Adrenal gland (tissue), 12 donors: ENCODE measurements around the gene SH3RF2. TPM values are rescaled to one million over a fixed set of nuclear protein-coding genes. Genes with fewer than 3 reads are reported as not detected.

ENCODE experiments used
- DNase-seq, 7 donors: peaks; one replicate each; pipeline ENCODE4 v3.0.0-alpha.2; 2019 to 2020
- H3K27ac ChIP-seq, 5 donors: fragments of 200-600 bp; sonication (generic) in 4 of 5; 1 replicate in 3 of 5; 2 replicates in 2 of 5; pipeline versions ENCODE4 v1.5.1 to v1.8.0; 2016 to 2020; ENCODE audit warnings: mild to moderate bottlenecking in 1 of 5
- H3K27me3 ChIP-seq: fragments of 200-600 bp; 2 replicates; pipeline ENCODE4 v1.8.0; 2021
- H3K36me3 ChIP-seq, 2 donors: fragments of 200-600 bp; replicated peaks in 1 of 2; 1 replicate in 1 of 2; 2 replicates in 1 of 2; pipeline versions ENCODE4 v1.5.1 to v1.8.0; 2018 to 2022
- H3K4me1 ChIP-seq, 2 donors: fragments of 200-600 bp; replicated peaks in 1 of 2; 1 replicate in 1 of 2; 2 replicates in 1 of 2; pipeline versions ENCODE4 v1.5.1 to v1.8.0; 2018 to 2021
- H3K4me3 ChIP-seq, 4 donors: fragments of 200-600 bp; sonication (generic) in 3 of 4; one replicate each; pipeline ENCODE4 v1.5.1; 2016 to 2018
- H3K9me3 ChIP-seq, 3 donors: fragments of 200-600 bp; sonication (generic) in 1 of 3; replicated peaks in 1 of 3; 1 replicate in 2 of 3; 2 replicates in 1 of 3; pipeline versions ENCODE4 v1.5.1 to v1.8.0; 2016 to 2021
- POLR2A ChIP-seq, 2 donors: fragments of 450-650 bp; IDR thresholded peaks; one replicate each; pipeline ENCODE4 v1.6.1; 2017; ENCODE audit warnings: antibody characterized with exemption in 2 of 2, mild to moderate bottlenecking in 2 of 2, moderate library complexity in 1 of 2
- WGBS, 4 donors: extraction: QIAGEN DNeasy Blood & Tissue Kit in 2 of 4; methylation state at CpG; one replicate each; pipeline versions ENCODE4 v1.1.5 to v1.1.7; 2013 to 2017; 5-methylcytosine and 5-hydroxymethylcytosine counted together
- intact Hi-C, 2 donors: fragments of 100-400 bp; cut with DNase I; formaldehyde crosslinking; loops; one replicate each; pipeline versions ENCODE4 v1.14.1 to v1.15.0; 2022 to 2023
- polyA plus RNA-seq, 3 donors: library from polyadenylated mRNA; stranded (reverse); fragments of 200-250 nt in 2 of 3; fragments of 350-450 nt in 1 of 3; fragmentation: Illumina TruSeq in 1 of 3; extraction: RNeasy Lipid Tissue Mini Kit (QIAGEN cat#74804) in 1 of 3; gene quantifications; one replicate each; pipeline ENCODE4 v1.2.3, GENCODE V29; 2013 to 2014
- total RNA-seq, 9 donors: library from RNA; depleted of rRNA in 4 of 9; stranded (reverse); fragments of >200 nt in 4 of 9; fragments of 120-200 nt in 1 of 9; fragmentation: NEBNext Ultra II Directional in 1 of 9; extraction: Animal tissue kit (Norgen Biotek cat#: 25700) in 1 of 9; gene quantifications; one replicate each; pipeline versions ENCODE4 v1.1.0 to v1.2.4, GENCODE V29; 2013 to 2023
- TF ChIP-seq, protein P1 (sequence below), 6 experiments: fragments of 450-650 bp in 4 of 6; fragments of 200-600 bp in 2 of 6; sonication (generic) in 1 of 6; IDR thresholded peaks; 1 replicate in 5 of 6; 2 replicates in 1 of 6; pipeline versions ENCODE4 v1.5.1 to v1.8.0; 2016 to 2021; ENCODE audit warnings: antibody characterized with exemption in 6 of 6, mild to moderate bottlenecking in 2 of 6, moderate library complexity in 1 of 6
- donor health status: healthy with polysubstance abuse.
- donor health status: Bipolar disorder and iron deficiency.
- donor health status: DM: yes; HTN: yes; CAD: no.
- donor health status: DM: no; HTN: no; CAD: no.
- donor health status: DM: no; HTN: no; CAD: no.
- donor health status: DM: yes; HTN: yes; CAD: no.

SH3RF2 gene
- total and polyA plus RNA-seq, 12 donors: 0.60 to 3.8 (median 1.2) TPM

DNA sequence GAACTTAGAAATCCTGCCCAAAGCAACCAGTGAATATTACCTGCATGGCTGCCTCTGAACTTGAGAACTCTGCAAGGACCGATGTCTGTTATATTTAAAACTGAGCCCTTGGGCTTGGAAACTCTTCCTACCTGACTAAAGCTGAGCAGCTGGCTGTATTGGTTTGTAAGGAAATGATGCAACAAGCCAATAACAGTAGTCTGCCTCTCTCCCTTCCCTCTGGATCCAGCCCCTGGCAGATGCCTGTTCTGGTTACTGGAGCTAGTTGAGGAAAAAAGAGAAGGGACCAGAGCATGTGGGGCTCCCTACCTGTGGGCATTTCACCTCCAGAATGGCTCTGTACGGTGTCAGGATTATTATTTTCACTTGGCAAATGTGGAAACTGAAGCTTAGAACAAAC, 34.7 kb downstream of the SH3RF2 start:
- intact Hi-C loops: no loop called here
- no peak for DNase-seq
- H3K9me3 ChIP-seq: no peaks in the 10 kb centered on the region
- 89 to 92% (median 90%) methylated on average over 2 of the region's 2 CpGs for WGBS, 4 donors
- H3K27me3 ChIP-seq: no peaks in the 10 kb centered on the region
- no peaks in the 10 kb centered on the region for H3K36me3 ChIP-seq
- H3K4me3 ChIP-seq: no peak overlapping the region
- no peak overlapping the region for H3K27ac ChIP-seq
- no peaks in the 10 kb centered on the region for H3K4me1 ChIP-seq
- no peak for TF ChIP-seq POLR2A (IDR thresholded peaks at IDR 0.05)
- TF ChIP-seq, protein P1, sequence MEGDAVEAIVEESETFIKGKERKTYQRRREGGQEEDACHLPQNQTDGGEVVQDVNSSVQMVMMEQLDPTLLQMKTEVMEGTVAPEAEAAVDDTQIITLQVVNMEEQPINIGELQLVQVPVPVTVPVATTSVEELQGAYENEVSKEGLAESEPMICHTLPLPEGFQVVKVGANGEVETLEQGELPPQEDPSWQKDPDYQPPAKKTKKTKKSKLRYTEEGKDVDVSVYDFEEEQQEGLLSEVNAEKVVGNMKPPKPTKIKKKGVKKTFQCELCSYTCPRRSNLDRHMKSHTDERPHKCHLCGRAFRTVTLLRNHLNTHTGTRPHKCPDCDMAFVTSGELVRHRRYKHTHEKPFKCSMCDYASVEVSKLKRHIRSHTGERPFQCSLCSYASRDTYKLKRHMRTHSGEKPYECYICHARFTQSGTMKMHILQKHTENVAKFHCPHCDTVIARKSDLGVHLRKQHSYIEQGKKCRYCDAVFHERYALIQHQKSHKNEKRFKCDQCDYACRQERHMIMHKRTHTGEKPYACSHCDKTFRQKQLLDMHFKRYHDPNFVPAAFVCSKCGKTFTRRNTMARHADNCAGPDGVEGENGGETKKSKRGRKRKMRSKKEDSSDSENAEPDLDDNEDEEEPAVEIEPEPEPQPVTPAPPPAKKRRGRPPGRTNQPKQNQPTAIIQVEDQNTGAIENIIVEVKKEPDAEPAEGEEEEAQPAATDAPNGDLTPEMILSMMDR (IDR thresholded peaks at IDR 0.05): no peak

DNA sequence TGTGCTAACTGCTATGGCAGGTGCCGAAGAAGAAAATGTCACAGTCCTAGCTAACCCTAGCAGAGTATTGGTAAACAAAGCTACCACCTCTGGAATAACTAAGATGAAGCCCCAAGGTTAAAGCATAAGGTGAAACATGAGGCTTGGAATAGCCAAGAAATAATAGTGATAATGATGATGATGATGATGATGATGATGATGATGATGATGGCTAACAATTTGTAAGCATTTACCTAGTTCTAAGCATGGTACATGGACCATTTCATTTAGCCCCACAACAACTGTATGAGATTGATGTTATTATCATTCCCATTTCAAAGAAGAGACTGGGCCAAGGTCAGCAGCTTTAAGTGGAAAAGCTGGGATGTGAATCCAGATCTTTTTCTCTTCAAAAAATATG, 35.3 kb downstream of the SH3RF2 start:
- Histone ChIP-seq H3K36me3 (no peaks in the 10 kb centered on the region), H3K27ac (no peak overlapping the region), H3K4me1 (no peaks in the 10 kb centered on the region), H3K4me3 (no peak overlapping the region), H3K27me3 (no peaks in the 10 kb centered on the region), H3K9me3 (no peaks in the 10 kb centered on the region)
- DNase-seq: no peak
- 86 to 100% (median 98%) methylated on average over 1 of the region's 1 CpG for WGBS, 4 donors
- intact Hi-C loops: no loop called here
- TF ChIP-seq, protein P1 (IDR thresholded peaks at IDR 0.05): no peak
- no peak for TF ChIP-seq POLR2A (IDR thresholded peaks at IDR 0.05)

DNA sequence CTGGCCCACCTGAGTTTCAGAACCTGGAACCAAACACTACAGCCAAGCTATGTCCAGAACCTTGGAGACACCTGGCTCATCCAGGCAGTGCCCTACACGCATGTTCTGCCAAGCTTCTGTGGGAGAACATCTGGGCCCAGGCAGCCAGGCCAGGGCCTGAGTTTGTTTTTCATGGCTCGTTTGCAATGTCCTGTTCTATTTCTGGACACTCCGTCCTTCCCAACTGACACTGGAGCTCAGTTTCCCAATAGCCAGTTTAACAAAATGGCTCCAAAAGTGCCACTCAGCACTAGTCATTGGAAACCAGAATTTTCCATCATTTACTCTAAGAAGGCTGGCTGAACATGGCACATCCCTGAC, 38.6 kb downstream of the SH3RF2 start:
- 68 to 84% (median 80%) methylated on average over 3 of the region's 3 CpGs for WGBS, 4 donors
- TF ChIP-seq POLR2A (IDR thresholded peaks at IDR 0.05): no peak
- TF ChIP-seq, protein P1 (IDR thresholded peaks at IDR 0.05): no peak
- Histone ChIP-seq H3K4me3 (no peak overlapping the region), H3K27me3 (no peaks in the 10 kb centered on the region), H3K9me3 (no peaks in the 10 kb centered on the region), H3K27ac (no peak overlapping the region), H3K36me3 (no peaks in the 10 kb centered on the region), H3K4me1 (no peaks in the 10 kb centered on the region)
- intact Hi-C loops: no loop called here
- no peak for DNase-seq

DNA sequence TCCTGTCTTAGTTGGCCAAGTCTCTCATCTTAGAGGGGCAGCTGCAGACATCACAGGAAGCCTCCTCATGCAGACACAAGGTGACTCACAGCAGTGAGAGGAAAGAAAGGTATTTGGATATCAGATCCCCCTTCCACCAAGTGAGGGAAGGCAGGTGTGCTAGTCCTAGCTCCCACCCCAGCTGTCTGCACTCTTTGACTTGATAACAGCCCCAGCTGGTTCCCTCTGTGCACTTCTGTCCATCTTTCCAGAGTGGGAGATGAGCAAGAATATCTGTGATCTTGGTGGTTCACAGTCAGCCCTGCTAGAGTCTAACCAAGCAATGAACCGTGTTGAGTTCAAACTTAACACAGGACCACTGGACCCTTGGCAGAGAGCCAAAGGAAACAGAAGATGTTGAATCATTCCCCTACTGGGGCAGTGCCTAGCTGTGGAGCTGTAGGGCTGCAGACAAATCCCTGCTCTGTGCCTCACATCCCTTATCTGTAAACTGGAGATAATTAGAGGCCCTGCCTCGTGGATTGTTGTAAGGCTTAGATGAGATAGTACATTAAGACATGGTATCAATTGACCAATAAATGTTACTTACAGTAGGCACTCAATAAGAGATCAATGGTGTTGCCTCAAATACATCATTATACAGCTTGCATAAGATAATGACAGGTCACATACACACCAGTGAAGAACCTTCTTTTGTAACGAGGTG, 39.1 kb downstream of the SH3RF2 start:
- Histone ChIP-seq H3K4me1 (no peaks in the 10 kb centered on the region), H3K4me3 (no peak overlapping the region), H3K36me3 (no peaks in the 10 kb centered on the region), H3K27me3 (no peaks in the 10 kb centered on the region), H3K27ac (no peak overlapping the region), H3K9me3 (no peaks in the 10 kb centered on the region)
- no peak for TF ChIP-seq POLR2A (IDR thresholded peaks at IDR 0.05)
- TF ChIP-seq, protein P1 (IDR thresholded peaks at IDR 0.05): no peak
- intact Hi-C loops: no loop called here
- 39 to 59% (median 47%) methylated on average over 2 to 3 of the region's 3 CpGs for WGBS, 4 donors
- no peak for DNase-seq
